NT2/D1 (cell line): Measurements from ENCODE around the gene LSM2.

Experiments
- SUZ12 ChIP-seq: IDR thresholded peaks from 2 replicates; pipeline ENCODE4 v1.6.1; 2011; ENCODE audit not compliant: insufficient read length, insufficient read depth; ENCODE audit errors: extremely low read depth
- YY1 ChIP-seq: IDR thresholded peaks from 2 replicates; pipeline ENCODE4 v1.6.1; 2011; ENCODE audit not compliant: insufficient read length, insufficient read depth
- ZNF274 ChIP-seq: IDR thresholded peaks from 2 replicates; pipeline ENCODE4 v1.6.1; 2011; ENCODE audit warnings: mild to moderate bottlenecking, low read depth, low read length

- TF ChIP-seq ZNF274 (no peak), YY1 (no peak), SUZ12 (no peak)
Observed at GRCh38 chr6:31775184-31775583, 31.6 kb downstream of the LSM2 start.
